AG08396 (cell line): Measurements from ENCODE around the gene TSN.

Source experiments
- DNase-seq: peaks from one replicate; pipeline ENCODE4 v3.0.0; 2012; ENCODE audit warnings: low spot score, mixed read lengths

The TSN gene

GRCh38 chr2:121746071-121746578 lies 9.3 kb upstream of the TSN start:
- DNase-seq = no peak

GRCh38 chr2:121748202-121748601 lies 7.2 kb upstream of the TSN start:
- no peak for DNase-seq

GRCh38 chr2:121754851-121755236 lies 607 bp upstream of the TSN start:
- DNase-seq = no peak

GRCh38 chr2:121764681-121765228 lies 9.3 kb downstream of the TSN start:
- no peak for DNase-seq

- no peak for DNase-seq
These were observed 11.2 kb downstream of the TSN start for GRCh38 chr2:121766624-121767023.

- no peak for DNase-seq
These were observed 12.8 kb downstream of the TSN start for GRCh38 chr2:121768143-121768755.

- no peak for DNase-seq
These were observed 16.7 kb downstream of the TSN start for GRCh38 chr2:121771976-121772742.

GRCh38 chr2:121774235-121774634 lies 18.8 kb downstream of the TSN start:
- no peak for DNase-seq

- no peak for DNase-seq
These were observed 20.9 kb downstream of the TSN start for GRCh38 chr2:121776361-121776760.

GRCh38 chr2:121776885-121777698 lies 21.6 kb downstream of the TSN start:
- DNase-seq = no peak

- DNase-seq = no peak
These were observed 22.2 kb downstream of the TSN start for GRCh38 chr2:121777699-121778058.

GRCh38 chr2:121778741-121779487 lies 23.5 kb downstream of the TSN start:
- DNase-seq = no peak

- DNase-seq = no peak
These were observed 27.7 kb downstream of the TSN start for GRCh38 chr2:121783180-121783579.

- no peak for DNase-seq
These were observed 33.2 kb downstream of the TSN start for GRCh38 chr2:121788685-121789084.

- DNase-seq = peak; percentile 82
These were observed 35.0 kb downstream of the TSN start for GRCh38 chr2:121790276-121790956.

- no peak for DNase-seq
These were observed 35.8 kb downstream of the TSN start for GRCh38 chr2:121791290-121791689.

GRCh38 chr2:121791801-121792221 lies 36.4 kb downstream of the TSN start:
- no peak for DNase-seq

GRCh38 chr2:121793816-121794215 lies 38.4 kb downstream of the TSN start:
- no peak for DNase-seq

- no peak for DNase-seq
These were observed 38.8 kb downstream of the TSN start for GRCh38 chr2:121794233-121794632.

GRCh38 chr2:121796239-121796638 lies 40.8 kb downstream of the TSN start:
- no peak for DNase-seq

- no peak for DNase-seq
These were observed 43.2 kb downstream of the TSN start for GRCh38 chr2:121798617-121799016.
